H1 (cell line): Measurements from ENCODE around the gene SMPX. TPM values are rescaled to one million over a fixed set of nuclear protein-coding genes. Genes with fewer than 3 reads are reported as not detected.

ENCODE experiments used
- CHD7 ChIP-seq: fragments of 300-600 bp; sonication (generic); IDR thresholded peaks from 2 replicates; pipeline ENCODE4 v1.7.1; 2012; ENCODE audit warnings: low read length, moderate library complexity, mild to moderate bottlenecking, inconsistent platforms; ENCODE audit not compliant: insufficient replicate concordance
- KDM5A ChIP-seq: fragments of 200-600 bp; IDR thresholded peaks from 2 replicates; pipeline ENCODE4 v1.7.1; 2012; ENCODE audit warnings: mild to moderate bottlenecking, low read length, inconsistent platforms, mixed read lengths
- polyA plus RNA-seq, 7 experiments: library from polyadenylated mRNA; depleted of rRNA in 3 of 7; stranded (reverse) in 5 of 7; unstranded in 2 of 7; fragments of >200 nt in 5 of 7; fragments of 200-250 nt in 2 of 7; gene quantifications; 1 replicate in 5 of 7; 2 replicates in 1 of 7; 4 replicates in 1 of 7; pipeline versions ENCODE4 v1.2.1 to v1.2.3, GENCODE V29; 2011 to 2013; ENCODE audit warnings: missing spikeins in 2 of 7, mixed read lengths in 2 of 7
- total RNA-seq: library from RNA; stranded (reverse); fragmentation: NEBNext Ultra II Directional; extraction: Animal tissue kit (Norgen Biotek cat#: 25700); gene quantifications from 2 replicates; pipeline ENCODE4 v1.2.1, GENCODE V29; 2021

Gene SMPX
- total and polyA plus RNA-seq, 2 of the 8 experiments (the other 6 are each of a cell fraction or from before 2014, with no cell fraction given) = not detected

GRCh38 chrX:21711129-21711847 is 46.6 kb downstream of the SMPX start (continued):
- TF ChIP-seq CHD7 = no peak
- no peak for TF ChIP-seq KDM5A
